GM23338 (cell line): Measurements from ENCODE around the gene CELA1. TPM values are rescaled to one million over a fixed set of nuclear protein-coding genes. Genes with fewer than 3 reads are reported as not detected.
A peak's percentile ranks its signal among the peaks of the same experiment; 100 is the strongest.

Experiments used
- ATAC-seq: fragments of 200-7000 bp; cut with Tn5 transposase; 3 replicates; pipeline ENCODE4 v1.9.1; 2020
- DNase-seq: peaks from one replicate; pipeline ENCODE4 v3.0.0-alpha.2; 2015; ENCODE audit warnings: low spot score
- H2AFZ ChIP-seq: fragments of 200-600 bp; sonication (generic); 2 replicates; pipeline ENCODE4 v1.8.0; 2016; ENCODE audit warnings: antibody characterized with exemption, mild to moderate bottlenecking, moderate library complexity
- H3F3A ChIP-seq: fragments of 200-600 bp; sonication (generic); replicated peaks from 2 replicates; pipeline ENCODE4 v1.8.0; 2017; ENCODE audit warnings: antibody characterized with exemption, mixed run types, low read depth
- H3K27ac ChIP-seq: fragments of 200-600 bp; sonication (generic); 2 replicates; pipeline ENCODE4 v1.6.1; 2016; ENCODE audit warnings: low read depth
- H3K27me3 ChIP-seq: fragments of 200-600 bp; sonication (generic); 2 replicates; pipeline ENCODE4 v1.8.0; 2016; ENCODE audit warnings: mild to moderate bottlenecking, mixed run types, moderate library complexity; ENCODE audit not compliant: insufficient read depth
- H3K36me3 ChIP-seq: fragments of 200-600 bp; sonication (generic); 2 replicates; pipeline ENCODE4 v1.8.0; 2016; ENCODE audit warnings: mild to moderate bottlenecking; ENCODE audit not compliant: insufficient read depth
- H3K4me1 ChIP-seq: fragments of 200-600 bp; sonication (generic); 2 replicates; pipeline ENCODE4 v1.8.0; 2016; ENCODE audit warnings: mild to moderate bottlenecking, moderate library complexity; ENCODE audit not compliant: insufficient read depth
- H3K4me2 ChIP-seq: fragments of 200-600 bp; sonication (generic); 2 replicates; pipeline ENCODE4 v1.7.1; 2017; ENCODE audit warnings: mixed run types
- H3K4me3 ChIP-seq: fragments of 200-600 bp; sonication (generic); 2 replicates; pipeline ENCODE4 v1.6.1; 2016; ENCODE audit warnings: mixed run types
- H3K79me2 ChIP-seq: fragments of 200-600 bp; sonication (generic); replicated peaks from 2 replicates; pipeline ENCODE4 v1.8.0; 2017; ENCODE audit warnings: mild to moderate bottlenecking; ENCODE audit not compliant: insufficient read depth
- H3K9me2 ChIP-seq: fragments of 200-600 bp; sonication (generic); 2 replicates; pipeline ENCODE4 v1.8.0; 2017; ENCODE audit not compliant: insufficient read depth
- H4K20me1 ChIP-seq: fragments of 200-600 bp; sonication (generic); replicated peaks from 2 replicates; pipeline ENCODE4 v1.8.0; 2017; ENCODE audit warnings: mild to moderate bottlenecking; ENCODE audit not compliant: insufficient read depth
- H3K27ac Mint-ChIP-seq: 2 replicates; pipeline ENCODE4 v1.8.0; 2020; ENCODE audit warnings: inconsistent platforms, mild to moderate bottlenecking, moderate library complexity, mixed read lengths
- H3K27me3 Mint-ChIP-seq: 3 replicates; pipeline ENCODE4 v1.8.0; 2022; ENCODE audit warnings: low read depth, mild to moderate bottlenecking, moderate library complexity, mixed read lengths, inconsistent platforms; ENCODE audit not compliant: insufficient read depth, poor library complexity
- H3K36me3 Mint-ChIP-seq: 3 replicates; pipeline ENCODE4 v1.8.0; 2021; ENCODE audit warnings: low read depth, mild to moderate bottlenecking, inconsistent platforms, moderate library complexity, mixed read lengths
- H3K4me1 Mint-ChIP-seq: 3 replicates; pipeline ENCODE4 v1.8.0; 2020; ENCODE audit warnings: mild to moderate bottlenecking, inconsistent platforms, mixed read lengths
- H3K4me3 Mint-ChIP-seq: 3 replicates; pipeline ENCODE4 v1.8.0; 2021; ENCODE audit warnings: moderate library complexity, mild to moderate bottlenecking, inconsistent platforms, mixed read lengths
- H3K9me3 Mint-ChIP-seq: 3 replicates; pipeline ENCODE4 v1.8.0; 2020; ENCODE audit warnings: moderate library complexity, mild to moderate bottlenecking, inconsistent platforms, mixed read lengths
- CREB1 ChIP-seq: fragments of 250-450 bp; sonication (Bioruptor Pico); IDR thresholded peaks from 2 replicates; pipeline ENCODE4 v1.5.0; 2020; ENCODE audit warnings: low read depth, mild to moderate bottlenecking, moderate library complexity
- EZH2 ChIP-seq: fragments of 200-600 bp; sonication (generic); IDR thresholded peaks from one replicate; pipeline ENCODE4 v1.8.0; 2017; ENCODE audit warnings: antibody characterized with exemption, mild to moderate bottlenecking, low read depth; ENCODE audit not compliant: unreplicated experiment
- EZH2phosphoT487 ChIP-seq: fragments of 200-600 bp; sonication (generic); IDR thresholded peaks from one replicate; pipeline ENCODE4 v1.8.1; 2018; ENCODE audit warnings: antibody characterized with exemption; ENCODE audit not compliant: unreplicated experiment
- NANOG ChIP-seq: IDR thresholded peaks from 2 replicates; pipeline ENCODE4 v1.6.1; 2016; ENCODE audit warnings: antibody characterized with exemption, borderline replicate concordance
- STAT1 ChIP-seq: IDR thresholded peaks from one replicate; pipeline ENCODE4 v1.6.1; 2016; ENCODE audit warnings: antibody characterized with exemption; ENCODE audit not compliant: unreplicated experiment
- ZNF114 ChIP-seq: fragments of 250-450 bp; sonication (Bioruptor Pico); IDR thresholded peaks from 2 replicates; pipeline ENCODE4 v1.5.0; 2020; ENCODE audit warnings: mild to moderate bottlenecking, moderate library complexity
- ZNF331 ChIP-seq: fragments of 250-450 bp; sonication (Bioruptor Pico); IDR thresholded peaks from 2 replicates; pipeline ENCODE4 v1.5.0; 2020; ENCODE audit warnings: low read depth, mild to moderate bottlenecking, moderate library complexity
- polyA plus RNA-seq: library from polyadenylated mRNA; unstranded; fragments of >200 nt; fragmentation: Nextera tagmentation; extraction: Ambion mirVana; gene quantifications from 2 replicates; pipeline ENCODE4 v1.2.1, GENCODE V29; 2016
- total RNA-seq: library from RNA; depleted of rRNA; stranded (reverse); fragments of >200 nt; shearing (Covaris generic); gene quantifications from 2 replicates; pipeline ENCODE4 v1.2.3, GENCODE V29; 2014
- TF ChIP-seq, protein P1 (sequence below): fragments of 250-450 bp; sonication (Bioruptor Pico); IDR thresholded peaks from 2 replicates; pipeline ENCODE4 v1.5.0; 2020; ENCODE audit warnings: mild to moderate bottlenecking, moderate library complexity
- TF ChIP-seq, protein P2 (sequence below): IDR thresholded peaks from one replicate; pipeline ENCODE4 v1.6.1; 2018; ENCODE audit warnings: antibody characterized with exemption; ENCODE audit not compliant: unreplicated experiment
- TF ChIP-seq, protein P3 (sequence below), 2 experiments: fragments of 200-600 bp in 1 of 2; sonication (generic) in 1 of 2; conservative IDR thresholded peaks; 2 replicates each; pipeline versions ENCODE4 v1.5.1 to v1.6.1; 2016 to 2017; ENCODE audit warnings: antibody characterized with exemption in 2 of 2, low read depth in 2 of 2, mild to moderate bottlenecking in 2 of 2, moderate library complexity in 1 of 2

Gene CELA1
- total and polyA plus RNA-seq, 2 experiments from 2014 or later: not detected

DNA sequence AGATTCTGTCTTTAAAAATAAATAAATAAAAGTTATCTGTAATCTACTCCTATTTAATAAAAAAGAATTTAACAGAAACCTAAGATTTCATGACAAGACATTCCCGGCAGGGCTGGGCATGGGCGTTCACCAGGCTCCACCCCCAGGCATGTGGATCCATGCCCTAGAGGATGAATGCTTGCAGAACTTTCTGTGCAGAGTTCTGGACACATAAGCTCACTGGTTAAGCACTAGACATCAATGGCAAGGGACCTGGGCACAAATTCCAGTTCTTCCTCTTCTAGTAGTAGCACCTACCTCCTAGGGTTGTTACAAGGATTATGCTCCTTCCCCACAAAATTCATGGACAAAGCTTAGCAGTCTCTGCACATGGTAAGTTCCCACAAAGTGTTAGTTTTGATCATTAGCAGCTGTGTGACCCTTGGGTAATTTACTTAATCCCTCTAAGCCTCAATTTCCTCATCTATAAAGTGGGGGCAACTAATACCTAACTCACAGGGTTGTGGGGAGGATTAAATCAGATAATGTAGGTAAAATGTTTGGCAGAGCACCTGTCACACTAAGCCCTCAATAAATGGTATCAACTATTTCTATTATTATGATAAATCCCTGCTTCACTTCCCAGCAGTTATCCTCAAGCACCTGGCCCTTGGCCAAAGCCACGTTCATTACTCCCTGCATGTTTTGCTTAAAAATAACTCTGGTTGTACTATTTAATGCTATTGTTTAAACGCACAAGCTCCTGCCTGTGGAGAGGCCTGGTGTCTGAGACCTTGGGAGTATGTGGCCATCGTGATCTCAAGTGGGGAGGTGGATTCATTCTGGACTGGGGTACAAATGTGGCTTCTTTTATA, 35.0 kb upstream of the CELA1 start:
- peaks cover 5% of the 10 kb centered on the region for H3K27me3 Mint-ChIP-seq
- H4K20me1 ChIP-seq: no peaks in the 10 kb centered on the region
- no peaks in the 10 kb centered on the region for H3K9me3 Mint-ChIP-seq
- ATAC-seq (no peak), DNase-seq (no peak)
- no peak overlapping the region for H3K4me3 ChIP-seq
- H3K4me2 ChIP-seq: peak overlapping the region; percentile 46; the same call in 1 of the 2 replicates
- no peak overlapping the region for H2AFZ ChIP-seq
- H3K27me3 ChIP-seq: no peaks in the 10 kb centered on the region
- H3K27ac ChIP-seq: no peak overlapping the region
- peaks cover 26% of the 10 kb centered on the region for H3K36me3 Mint-ChIP-seq
- no peak for TF ChIP-seq EZH2phosphoT487
- no peak for TF ChIP-seq CREB1 (CRISPR knock-in tag)
- no peak for TF ChIP-seq EZH2
- TF ChIP-seq, protein P1, sequence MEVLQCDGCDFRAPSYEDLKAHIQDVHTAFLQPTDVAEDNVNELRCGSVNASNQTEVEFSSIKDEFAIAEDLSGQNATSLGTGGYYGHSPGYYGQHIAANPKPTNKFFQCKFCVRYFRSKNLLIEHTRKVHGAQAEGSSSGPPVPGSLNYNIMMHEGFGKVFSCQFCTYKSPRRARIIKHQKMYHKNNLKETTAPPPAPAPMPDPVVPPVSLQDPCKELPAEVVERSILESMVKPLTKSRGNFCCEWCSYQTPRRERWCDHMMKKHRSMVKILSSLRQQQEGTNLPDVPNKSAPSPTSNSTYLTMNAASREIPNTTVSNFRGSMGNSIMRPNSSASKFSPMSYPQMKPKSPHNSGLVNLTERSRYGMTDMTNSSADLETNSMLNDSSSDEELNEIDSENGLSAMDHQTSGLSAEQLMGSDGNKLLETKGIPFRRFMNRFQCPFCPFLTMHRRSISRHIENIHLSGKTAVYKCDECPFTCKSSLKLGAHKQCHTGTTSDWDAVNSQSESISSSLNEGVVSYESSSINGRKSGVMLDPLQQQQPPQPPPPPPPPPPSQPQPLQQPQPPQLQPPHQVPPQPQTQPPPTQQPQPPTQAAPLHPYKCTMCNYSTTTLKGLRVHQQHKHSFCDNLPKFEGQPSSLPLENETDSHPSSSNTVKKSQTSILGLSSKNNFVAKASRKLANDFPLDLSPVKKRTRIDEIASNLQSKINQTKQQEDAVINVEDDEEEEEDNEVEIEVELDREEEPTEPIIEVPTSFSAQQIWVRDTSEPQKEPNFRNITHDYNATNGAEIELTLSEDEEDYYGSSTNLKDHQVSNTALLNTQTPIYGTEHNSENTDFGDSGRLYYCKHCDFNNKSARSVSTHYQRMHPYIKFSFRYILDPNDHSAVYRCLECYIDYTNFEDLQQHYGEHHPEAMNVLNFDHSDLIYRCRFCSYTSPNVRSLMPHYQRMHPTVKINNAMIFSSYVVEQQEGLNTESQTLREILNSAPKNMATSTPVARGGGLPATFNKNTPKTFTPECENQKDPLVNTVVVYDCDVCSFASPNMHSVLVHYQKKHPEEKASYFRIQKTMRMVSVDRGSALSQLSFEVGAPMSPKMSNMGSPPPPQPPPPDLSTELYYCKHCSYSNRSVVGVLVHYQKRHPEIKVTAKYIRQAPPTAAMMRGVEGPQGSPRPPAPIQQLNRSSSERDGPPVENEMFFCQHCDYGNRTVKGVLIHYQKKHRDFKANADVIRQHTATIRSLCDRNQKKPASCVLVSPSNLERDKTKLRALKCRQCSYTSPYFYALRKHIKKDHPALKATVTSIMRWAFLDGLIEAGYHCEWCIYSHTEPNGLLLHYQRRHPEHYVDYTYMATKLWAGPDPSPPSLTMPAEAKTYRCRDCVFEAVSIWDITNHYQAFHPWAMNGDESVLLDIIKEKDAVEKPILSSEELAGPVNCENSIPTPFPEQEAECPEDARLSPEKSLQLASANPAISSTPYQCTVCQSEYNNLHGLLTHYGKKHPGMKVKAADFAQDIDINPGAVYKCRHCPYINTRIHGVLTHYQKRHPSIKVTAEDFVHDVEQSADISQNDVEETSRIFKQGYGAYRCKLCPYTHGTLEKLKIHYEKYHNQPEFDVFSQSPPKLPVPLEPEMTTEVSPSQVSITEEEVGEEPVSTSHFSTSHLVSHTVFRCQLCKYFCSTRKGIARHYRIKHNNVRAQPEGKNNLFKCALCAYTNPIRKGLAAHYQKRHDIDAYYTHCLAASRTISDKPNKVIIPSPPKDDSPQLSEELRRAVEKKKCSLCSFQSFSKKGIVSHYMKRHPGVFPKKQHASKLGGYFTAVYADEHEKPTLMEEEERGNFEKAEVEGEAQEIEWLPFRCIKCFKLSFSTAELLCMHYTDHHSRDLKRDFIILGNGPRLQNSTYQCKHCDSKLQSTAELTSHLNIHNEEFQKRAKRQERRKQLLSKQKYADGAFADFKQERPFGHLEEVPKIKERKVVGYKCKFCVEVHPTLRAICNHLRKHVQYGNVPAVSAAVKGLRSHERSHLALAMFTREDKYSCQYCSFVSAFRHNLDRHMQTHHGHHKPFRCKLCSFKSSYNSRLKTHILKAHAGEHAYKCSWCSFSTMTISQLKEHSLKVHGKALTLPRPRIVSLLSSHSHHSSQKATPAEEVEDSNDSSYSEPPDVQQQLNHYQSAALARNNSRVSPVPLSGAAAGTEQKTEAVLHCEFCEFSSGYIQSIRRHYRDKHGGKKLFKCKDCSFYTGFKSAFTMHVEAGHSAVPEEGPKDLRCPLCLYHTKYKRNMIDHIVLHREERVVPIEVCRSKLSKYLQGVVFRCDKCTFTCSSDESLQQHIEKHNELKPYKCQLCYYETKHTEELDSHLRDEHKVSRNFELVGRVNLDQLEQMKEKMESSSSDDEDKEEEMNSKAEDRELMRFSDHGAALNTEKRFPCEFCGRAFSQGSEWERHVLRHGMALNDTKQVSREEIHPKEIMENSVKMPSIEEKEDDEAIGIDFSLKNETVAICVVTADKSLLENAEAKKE (CRISPR knock-in tag): no peak
- no peak for TF ChIP-seq STAT1
- TF ChIP-seq, protein P2, sequence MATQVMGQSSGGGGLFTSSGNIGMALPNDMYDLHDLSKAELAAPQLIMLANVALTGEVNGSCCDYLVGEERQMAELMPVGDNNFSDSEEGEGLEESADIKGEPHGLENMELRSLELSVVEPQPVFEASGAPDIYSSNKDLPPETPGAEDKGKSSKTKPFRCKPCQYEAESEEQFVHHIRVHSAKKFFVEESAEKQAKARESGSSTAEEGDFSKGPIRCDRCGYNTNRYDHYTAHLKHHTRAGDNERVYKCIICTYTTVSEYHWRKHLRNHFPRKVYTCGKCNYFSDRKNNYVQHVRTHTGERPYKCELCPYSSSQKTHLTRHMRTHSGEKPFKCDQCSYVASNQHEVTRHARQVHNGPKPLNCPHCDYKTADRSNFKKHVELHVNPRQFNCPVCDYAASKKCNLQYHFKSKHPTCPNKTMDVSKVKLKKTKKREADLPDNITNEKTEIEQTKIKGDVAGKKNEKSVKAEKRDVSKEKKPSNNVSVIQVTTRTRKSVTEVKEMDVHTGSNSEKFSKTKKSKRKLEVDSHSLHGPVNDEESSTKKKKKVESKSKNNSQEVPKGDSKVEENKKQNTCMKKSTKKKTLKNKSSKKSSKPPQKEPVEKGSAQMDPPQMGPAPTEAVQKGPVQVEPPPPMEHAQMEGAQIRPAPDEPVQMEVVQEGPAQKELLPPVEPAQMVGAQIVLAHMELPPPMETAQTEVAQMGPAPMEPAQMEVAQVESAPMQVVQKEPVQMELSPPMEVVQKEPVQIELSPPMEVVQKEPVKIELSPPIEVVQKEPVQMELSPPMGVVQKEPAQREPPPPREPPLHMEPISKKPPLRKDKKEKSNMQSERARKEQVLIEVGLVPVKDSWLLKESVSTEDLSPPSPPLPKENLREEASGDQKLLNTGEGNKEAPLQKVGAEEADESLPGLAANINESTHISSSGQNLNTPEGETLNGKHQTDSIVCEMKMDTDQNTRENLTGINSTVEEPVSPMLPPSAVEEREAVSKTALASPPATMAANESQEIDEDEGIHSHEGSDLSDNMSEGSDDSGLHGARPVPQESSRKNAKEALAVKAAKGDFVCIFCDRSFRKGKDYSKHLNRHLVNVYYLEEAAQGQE: no peak
- TF ChIP-seq NANOG: no peak
- no peak for TF ChIP-seq ZNF331 (CRISPR knock-in tag)
- TF ChIP-seq, protein P3, sequence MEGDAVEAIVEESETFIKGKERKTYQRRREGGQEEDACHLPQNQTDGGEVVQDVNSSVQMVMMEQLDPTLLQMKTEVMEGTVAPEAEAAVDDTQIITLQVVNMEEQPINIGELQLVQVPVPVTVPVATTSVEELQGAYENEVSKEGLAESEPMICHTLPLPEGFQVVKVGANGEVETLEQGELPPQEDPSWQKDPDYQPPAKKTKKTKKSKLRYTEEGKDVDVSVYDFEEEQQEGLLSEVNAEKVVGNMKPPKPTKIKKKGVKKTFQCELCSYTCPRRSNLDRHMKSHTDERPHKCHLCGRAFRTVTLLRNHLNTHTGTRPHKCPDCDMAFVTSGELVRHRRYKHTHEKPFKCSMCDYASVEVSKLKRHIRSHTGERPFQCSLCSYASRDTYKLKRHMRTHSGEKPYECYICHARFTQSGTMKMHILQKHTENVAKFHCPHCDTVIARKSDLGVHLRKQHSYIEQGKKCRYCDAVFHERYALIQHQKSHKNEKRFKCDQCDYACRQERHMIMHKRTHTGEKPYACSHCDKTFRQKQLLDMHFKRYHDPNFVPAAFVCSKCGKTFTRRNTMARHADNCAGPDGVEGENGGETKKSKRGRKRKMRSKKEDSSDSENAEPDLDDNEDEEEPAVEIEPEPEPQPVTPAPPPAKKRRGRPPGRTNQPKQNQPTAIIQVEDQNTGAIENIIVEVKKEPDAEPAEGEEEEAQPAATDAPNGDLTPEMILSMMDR (conservative IDR thresholded peaks at IDR 0.05; ENCODE audit: low read depth in 2 of 2): no peak
- TF ChIP-seq ZNF114 (CRISPR knock-in tag): no peak
- H3K4me3 Mint-ChIP-seq: no peak overlapping the region; the same call in 2 of the 3 replicates
- H3K36me3 ChIP-seq: no peaks in the 10 kb centered on the region
- H3K27ac Mint-ChIP-seq: peak overlapping the region; percentile 26; the same call in 1 of the 2 replicates
- peaks cover 26% of the 10 kb centered on the region for H3K4me1 ChIP-seq
- no peaks in the 10 kb centered on the region for H3K9me2 ChIP-seq
- H3F3A ChIP-seq: no peaks in the 10 kb centered on the region
- H3K79me2 ChIP-seq: no peaks in the 10 kb centered on the region
- peaks cover 33% of the 10 kb centered on the region for H3K4me1 Mint-ChIP-seq
